Adrenal gland (tissue), 12 donors: ENCODE measurements around the gene TLR6. TPM values are rescaled to one million over a fixed set of nuclear protein-coding genes. Genes with fewer than 3 reads are reported as not detected.

Source experiments
- DNase-seq, 7 donors: peaks; one replicate each; pipeline ENCODE4 v3.0.0-alpha.2; 2019 to 2020
- H3K27ac ChIP-seq, 5 donors: fragments of 200-600 bp; sonication (generic) in 4 of 5; 1 replicate in 3 of 5; 2 replicates in 2 of 5; pipeline versions ENCODE4 v1.5.1 to v1.8.0; 2016 to 2020; ENCODE audit warnings: mild to moderate bottlenecking in 1 of 5
- H3K27me3 ChIP-seq: fragments of 200-600 bp; 2 replicates; pipeline ENCODE4 v1.8.0; 2021
- H3K36me3 ChIP-seq, 2 donors: fragments of 200-600 bp; replicated peaks in 1 of 2; 1 replicate in 1 of 2; 2 replicates in 1 of 2; pipeline versions ENCODE4 v1.5.1 to v1.8.0; 2018 to 2022
- H3K4me1 ChIP-seq, 2 donors: fragments of 200-600 bp; replicated peaks in 1 of 2; 1 replicate in 1 of 2; 2 replicates in 1 of 2; pipeline versions ENCODE4 v1.5.1 to v1.8.0; 2018 to 2021
- H3K4me3 ChIP-seq, 4 donors: fragments of 200-600 bp; sonication (generic) in 3 of 4; one replicate each; pipeline ENCODE4 v1.5.1; 2016 to 2018
- H3K9me3 ChIP-seq, 3 donors: fragments of 200-600 bp; sonication (generic) in 1 of 3; replicated peaks in 1 of 3; 1 replicate in 2 of 3; 2 replicates in 1 of 3; pipeline versions ENCODE4 v1.5.1 to v1.8.0; 2016 to 2021
- POLR2A ChIP-seq, 2 donors: fragments of 450-650 bp; IDR thresholded peaks; one replicate each; pipeline ENCODE4 v1.6.1; 2017; ENCODE audit warnings: antibody characterized with exemption in 2 of 2, mild to moderate bottlenecking in 2 of 2, moderate library complexity in 1 of 2
- WGBS, 4 donors: extraction: QIAGEN DNeasy Blood & Tissue Kit in 2 of 4; methylation state at CpG; one replicate each; pipeline versions ENCODE4 v1.1.5 to v1.1.7; 2013 to 2017; 5-methylcytosine and 5-hydroxymethylcytosine counted together
- intact Hi-C, 2 donors: fragments of 100-400 bp; cut with DNase I; formaldehyde crosslinking; loops; one replicate each; pipeline versions ENCODE4 v1.14.1 to v1.15.0; 2022 to 2023
- polyA plus RNA-seq, 3 donors: library from polyadenylated mRNA; stranded (reverse); fragments of 200-250 nt in 2 of 3; fragments of 350-450 nt in 1 of 3; fragmentation: Illumina TruSeq in 1 of 3; extraction: RNeasy Lipid Tissue Mini Kit (QIAGEN cat#74804) in 1 of 3; gene quantifications; one replicate each; pipeline ENCODE4 v1.2.3, GENCODE V29; 2013 to 2014
- total RNA-seq, 9 donors: library from RNA; depleted of rRNA in 4 of 9; stranded (reverse); fragments of >200 nt in 4 of 9; fragments of 120-200 nt in 1 of 9; fragmentation: NEBNext Ultra II Directional in 1 of 9; extraction: Animal tissue kit (Norgen Biotek cat#: 25700) in 1 of 9; gene quantifications; one replicate each; pipeline versions ENCODE4 v1.1.0 to v1.2.4, GENCODE V29; 2013 to 2023
- TF ChIP-seq, protein P1 (sequence below), 6 experiments: fragments of 450-650 bp in 4 of 6; fragments of 200-600 bp in 2 of 6; sonication (generic) in 1 of 6; IDR thresholded peaks; 1 replicate in 5 of 6; 2 replicates in 1 of 6; pipeline versions ENCODE4 v1.5.1 to v1.8.0; 2016 to 2021; ENCODE audit warnings: antibody characterized with exemption in 6 of 6, mild to moderate bottlenecking in 2 of 6, moderate library complexity in 1 of 6
- donor health status: healthy with polysubstance abuse.
- donor health status: Bipolar disorder and iron deficiency.
- donor health status: DM: yes; HTN: yes; CAD: no.
- donor health status: DM: no; HTN: no; CAD: no.
- donor health status: DM: no; HTN: no; CAD: no.
- donor health status: DM: yes; HTN: yes; CAD: no.

The TLR6 gene
- total and polyA plus RNA-seq, 12 donors = 0.80 to 14.4 (median 5.4) TPM

DNA sequence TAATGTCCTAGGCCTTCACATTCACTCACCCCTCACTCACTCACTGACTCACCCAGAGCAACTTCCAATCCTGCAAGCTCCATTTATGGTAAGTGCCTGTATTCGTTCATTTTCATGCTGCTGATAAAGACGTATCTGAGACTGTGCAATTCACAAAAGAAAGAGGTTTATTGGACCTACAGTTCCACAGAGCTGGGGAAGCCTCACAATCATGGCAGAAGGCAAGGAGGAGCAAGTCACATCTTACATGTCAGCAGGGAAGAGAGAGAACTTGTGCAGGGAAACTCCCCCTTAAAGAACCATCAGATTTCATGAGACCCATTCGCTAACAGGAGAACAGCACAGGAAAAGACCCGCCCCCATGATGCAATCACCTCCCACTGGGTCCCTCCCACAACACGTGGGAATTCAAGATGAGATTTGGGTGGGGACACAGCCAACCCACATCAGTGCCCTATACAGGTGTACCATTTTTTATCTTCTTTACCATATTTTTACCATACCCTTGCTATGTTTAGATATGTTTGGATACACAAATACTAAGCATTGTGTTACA lies 33.8 kb downstream of the TLR6 start:
- no peaks in the 10 kb centered on the region for H3K9me3 ChIP-seq
- 83 to 89% (median 88%) methylated on average over 5 of the region's 5 CpGs for WGBS, 4 donors
- TF ChIP-seq, protein P1, sequence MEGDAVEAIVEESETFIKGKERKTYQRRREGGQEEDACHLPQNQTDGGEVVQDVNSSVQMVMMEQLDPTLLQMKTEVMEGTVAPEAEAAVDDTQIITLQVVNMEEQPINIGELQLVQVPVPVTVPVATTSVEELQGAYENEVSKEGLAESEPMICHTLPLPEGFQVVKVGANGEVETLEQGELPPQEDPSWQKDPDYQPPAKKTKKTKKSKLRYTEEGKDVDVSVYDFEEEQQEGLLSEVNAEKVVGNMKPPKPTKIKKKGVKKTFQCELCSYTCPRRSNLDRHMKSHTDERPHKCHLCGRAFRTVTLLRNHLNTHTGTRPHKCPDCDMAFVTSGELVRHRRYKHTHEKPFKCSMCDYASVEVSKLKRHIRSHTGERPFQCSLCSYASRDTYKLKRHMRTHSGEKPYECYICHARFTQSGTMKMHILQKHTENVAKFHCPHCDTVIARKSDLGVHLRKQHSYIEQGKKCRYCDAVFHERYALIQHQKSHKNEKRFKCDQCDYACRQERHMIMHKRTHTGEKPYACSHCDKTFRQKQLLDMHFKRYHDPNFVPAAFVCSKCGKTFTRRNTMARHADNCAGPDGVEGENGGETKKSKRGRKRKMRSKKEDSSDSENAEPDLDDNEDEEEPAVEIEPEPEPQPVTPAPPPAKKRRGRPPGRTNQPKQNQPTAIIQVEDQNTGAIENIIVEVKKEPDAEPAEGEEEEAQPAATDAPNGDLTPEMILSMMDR (IDR thresholded peaks at IDR 0.05) = no peak
- no peak for TF ChIP-seq POLR2A (IDR thresholded peaks at IDR 0.05)
- no peak for DNase-seq
- no peaks in the 10 kb centered on the region for H3K4me1 ChIP-seq
- H3K4me3 ChIP-seq = no peak overlapping the region
- intact Hi-C loops = no loop called here
- H3K27me3 ChIP-seq = no peaks in the 10 kb centered on the region
- no peak overlapping the region for H3K27ac ChIP-seq
- H3K36me3 ChIP-seq = no peaks in the 10 kb centered on the region

DNA sequence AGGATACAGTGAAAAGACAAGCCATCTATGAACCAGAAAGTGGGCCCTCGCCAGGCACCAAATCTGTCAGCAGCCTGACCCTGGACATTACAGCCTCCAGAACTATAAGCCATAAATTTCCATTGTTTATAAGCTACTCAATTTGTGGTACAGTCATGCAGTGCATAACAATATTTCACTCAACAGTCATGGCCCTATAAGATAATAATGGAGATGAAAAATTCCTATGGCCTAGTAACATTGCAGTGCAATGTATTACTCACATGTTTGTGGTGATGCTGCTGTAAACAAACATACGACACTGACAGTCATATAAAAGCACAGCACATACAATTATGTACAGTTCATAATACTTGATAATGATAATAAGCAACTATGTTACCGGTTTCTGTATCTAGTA lies 34.9 kb downstream of the TLR6 start:
- H3K4me1 ChIP-seq = no peaks in the 10 kb centered on the region
- no peaks in the 10 kb centered on the region for H3K9me3 ChIP-seq
- no peaks in the 10 kb centered on the region for H3K36me3 ChIP-seq
- TF ChIP-seq POLR2A (IDR thresholded peaks at IDR 0.05) = no peak
- TF ChIP-seq, protein P1 (IDR thresholded peaks at IDR 0.05) = no peak
- intact Hi-C loops = no loop called here
- WGBS, 4 donors = 95 to 98% (median 97%) methylated on average over 3 of the region's 3 CpGs
- DNase-seq = no peak
- H3K27me3 ChIP-seq = no peaks in the 10 kb centered on the region
- H3K27ac ChIP-seq = no peak overlapping the region
- no peak overlapping the region for H3K4me3 ChIP-seq

DNA sequence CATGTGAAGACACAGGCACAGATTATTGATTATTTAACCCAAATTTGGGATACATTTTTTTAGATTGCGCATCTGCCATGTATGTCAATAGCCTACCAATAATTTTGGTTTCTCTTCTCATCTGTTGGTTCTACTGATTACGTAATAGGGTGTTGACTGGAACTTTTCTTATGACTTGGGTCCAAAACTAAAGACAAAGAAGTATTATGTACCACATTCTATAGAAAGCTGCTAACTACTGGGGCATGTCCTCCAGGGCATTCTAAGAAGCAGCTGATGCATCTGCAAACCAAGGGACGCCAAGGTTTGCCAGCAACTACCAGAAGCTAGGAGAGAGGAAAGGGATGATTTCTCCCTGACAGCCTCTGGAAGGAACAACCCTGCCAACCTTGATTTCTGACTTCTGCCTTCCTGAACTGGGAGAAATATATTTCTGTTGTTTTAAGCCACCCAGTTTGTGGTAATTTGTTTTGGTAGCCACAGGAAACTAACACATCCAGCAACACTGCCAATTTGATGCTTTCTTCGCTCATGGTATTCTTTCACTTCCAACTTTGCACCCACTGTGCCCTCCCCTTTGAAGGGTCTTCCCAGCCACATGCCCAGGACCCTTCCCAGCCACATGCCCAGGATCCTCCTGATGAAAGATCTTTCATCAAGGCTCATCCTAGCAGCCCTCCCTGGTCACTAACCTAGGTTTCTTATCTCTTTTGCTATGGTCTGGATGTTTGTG lies 36.1 kb downstream of the TLR6 start:
- Histone ChIP-seq H3K27me3 (no peaks in the 10 kb centered on the region), H3K4me3 (no peak overlapping the region), H3K4me1 (no peaks in the 10 kb centered on the region), H3K9me3 (no peaks in the 10 kb centered on the region), H3K36me3 (no peaks in the 10 kb centered on the region), H3K27ac (no peak overlapping the region)
- no peak for TF ChIP-seq POLR2A (IDR thresholded peaks at IDR 0.05)
- TF ChIP-seq, protein P1 (IDR thresholded peaks at IDR 0.05) = no peak
- 89 to 90% (median 90%) methylated on average over 4 of the region's 4 CpGs for WGBS, 4 donors
- intact Hi-C loops = no loop called here
- DNase-seq = no peak

DNA sequence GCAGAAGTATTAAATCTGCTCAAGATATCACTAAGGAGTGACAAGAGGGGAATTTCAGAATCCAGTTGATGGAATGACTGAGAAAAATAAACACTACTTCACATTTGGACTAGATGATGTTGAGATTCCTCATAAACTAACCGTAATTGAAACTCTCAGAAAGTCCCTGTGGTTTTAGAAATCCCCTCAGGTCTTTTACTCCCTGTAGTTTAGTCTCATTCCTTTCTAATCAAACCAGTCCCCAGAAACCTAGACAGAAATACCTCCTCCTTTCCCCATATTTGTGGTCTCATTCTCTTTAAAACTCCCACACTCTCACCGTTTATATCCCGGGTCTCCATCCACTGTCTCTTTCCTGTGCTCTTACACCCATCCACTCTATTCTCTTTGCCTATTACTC lies 37.0 kb downstream of the TLR6 start:
- DNase-seq = no peak
- no peaks in the 10 kb centered on the region for H3K27me3 ChIP-seq
- WGBS, 4 donors = 80 to 86% (median 84%) methylated on average over 3 of the region's 3 CpGs
- no peaks in the 10 kb centered on the region for H3K4me1 ChIP-seq
- no peaks in the 10 kb centered on the region for H3K36me3 ChIP-seq
- H3K4me3 ChIP-seq = no peak overlapping the region
- TF ChIP-seq POLR2A (IDR thresholded peaks at IDR 0.05) = no peak
- TF ChIP-seq, protein P1 (IDR thresholded peaks at IDR 0.05) = no peak
- H3K9me3 ChIP-seq = no peaks in the 10 kb centered on the region
- intact Hi-C loops = no loop called here
- no peak overlapping the region for H3K27ac ChIP-seq
